IMR-90 (cell line): ENCODE measurements around the gene HNRNPC. TPM values are rescaled to one million over a fixed set of nuclear protein-coding genes. Genes with fewer than 3 reads are reported as not detected.

Source experiments
- ATAC-seq: fragments of 200-7000 bp; cut with Tn5 transposase; 2 replicates; pipeline ENCODE4 v1.9.1; 2020; ENCODE audit warnings: low read depth, mild to moderate bottlenecking, moderate library complexity
- BruUV-seq: library from RNA; stranded (reverse); fragments of 400-500 nt; replicated peaks from 2 replicates; lab custom pipeline; 2021; lab: Mats Ljungman, UMichigan
- CTCF ChIA-PET: fragments of 300-600 bp; formaldehyde crosslinking; extraction: SDS; loops from one replicate; lab custom pipeline; 2021; ENCODE audit warnings: antibody characterized with exemption; lab: Yijun Ruan, JAX
- POLR2A ChIA-PET: fragments of 300-600 bp; sonication (Branson Sonifier 250); formaldehyde crosslinking; loops from one replicate; lab custom pipeline; 2022; ENCODE audit warnings: antibody characterized with exemption; ENCODE audit not compliant: unreplicated experiment; lab: Charles Lee
- DNase-seq: peaks from one replicate; pipeline ENCODE4 v3.0.0; 2013
- H2AFZ ChIP-seq: replicated peaks from 2 replicates; pipeline ENCODE3; 2013; ENCODE audit warnings: low read length, mild to moderate bottlenecking; ENCODE audit not compliant: poor library complexity
- H2AK5ac ChIP-seq: 2 replicates; pipeline ENCODE4 v1.6.1; 2013; ENCODE audit warnings: low read depth, low read length, inconsistent platforms
- H2AK9ac ChIP-seq: replicated peaks from 2 replicates; pipeline ENCODE3; 2013; ENCODE audit warnings: mild to moderate bottlenecking, low read depth, low read length, moderate library complexity; ENCODE audit not compliant: poor library complexity
- H2BK120ac ChIP-seq: 2 replicates; pipeline ENCODE4 v1.6.1; 2013; ENCODE audit warnings: low read depth, low read length, inconsistent platforms
- H2BK15ac ChIP-seq: 3 replicates; pipeline ENCODE4 v1.6.1; 2013; ENCODE audit warnings: low read depth, low read length, inconsistent platforms
- H2BK20ac ChIP-seq: 2 replicates; pipeline ENCODE4 v1.6.1; 2013; ENCODE audit warnings: low read depth, mild to moderate bottlenecking, inconsistent platforms, low read length, moderate library complexity
- H2BK5ac ChIP-seq: 2 replicates; pipeline ENCODE4 v1.6.1; 2013; ENCODE audit warnings: mild to moderate bottlenecking, low read depth, low read length, inconsistent platforms; ENCODE audit not compliant: poor library complexity, severe bottlenecking
- H3K14ac ChIP-seq: replicated peaks from 2 replicates; pipeline ENCODE4 v1.6.1; 2013; ENCODE audit warnings: low read depth, low read length, inconsistent platforms
- H3K18ac ChIP-seq: 2 replicates; pipeline ENCODE4 v1.6.1; 2013; ENCODE audit warnings: low read depth, low read length, control low read depth
- H3K23ac ChIP-seq: 2 replicates; pipeline ENCODE4 v1.6.1; 2013; ENCODE audit warnings: low read depth, low read length, inconsistent platforms
- H3K27ac ChIP-seq: 2 replicates; pipeline ENCODE4 v1.5.1; 2013; ENCODE audit warnings: mild to moderate bottlenecking, control low read depth, low read length; ENCODE audit not compliant: insufficient read depth
- H3K27me3 ChIP-seq: 2 replicates; pipeline ENCODE4 v1.6.1; 2013; ENCODE audit warnings: low read length; ENCODE audit not compliant: control insufficient read depth, insufficient read depth
- H3K36me3 ChIP-seq: 2 replicates; pipeline ENCODE4 v1.6.1; 2013; ENCODE audit warnings: low read length, mixed read lengths; ENCODE audit not compliant: control insufficient read depth, insufficient read depth
- H3K4ac ChIP-seq: 2 replicates; pipeline ENCODE4 v1.6.1; 2013; ENCODE audit warnings: low read depth, low read length, inconsistent platforms
- H3K4me1 ChIP-seq: 2 replicates; pipeline ENCODE4 v1.6.1; 2013; ENCODE audit warnings: low read length, mixed read lengths; ENCODE audit not compliant: control insufficient read depth, insufficient read depth
- H3K4me2 ChIP-seq: 2 replicates; pipeline ENCODE4 v1.6.1; 2013; ENCODE audit warnings: low read depth, mild to moderate bottlenecking, control low read depth, low read length, moderate library complexity
- H3K4me3 ChIP-seq: 2 replicates; pipeline ENCODE4 v1.5.1; 2013; ENCODE audit warnings: low read depth, mild to moderate bottlenecking, control low read depth, low read length, moderate library complexity; ENCODE audit not compliant: insufficient read depth
- H3K56ac ChIP-seq: 2 replicates; pipeline ENCODE4 v1.6.1; 2013; ENCODE audit warnings: low read length, inconsistent platforms; ENCODE audit not compliant: insufficient read depth; ENCODE audit errors: extremely low read depth
- H3K79me1 ChIP-seq, 2 experiments: 2 replicates each; pipeline ENCODE4 v1.6.1; 2013; ENCODE audit warnings: low read length in 2 of 2, inconsistent platforms in 1 of 2, low read depth in 1 of 2
- H3K9ac ChIP-seq: 2 replicates; pipeline ENCODE4 v1.6.1; 2013; ENCODE audit warnings: low read depth, low read length, control low read depth
- H3K9me1 ChIP-seq: 2 replicates; pipeline ENCODE4 v1.6.1; 2013; ENCODE audit warnings: low read length, inconsistent platforms; ENCODE audit not compliant: insufficient read depth
- H3K9me3 ChIP-seq: 2 replicates; pipeline ENCODE4 v1.6.1; 2013; ENCODE audit warnings: low read length; ENCODE audit not compliant: control insufficient read depth, insufficient read depth
- H4K20me1 ChIP-seq: 2 replicates; pipeline ENCODE4 v1.6.1; 2013; ENCODE audit warnings: low read length, inconsistent platforms; ENCODE audit not compliant: insufficient read depth
- H4K5ac ChIP-seq: 2 replicates; pipeline ENCODE4 v1.6.1; 2013; ENCODE audit warnings: mild to moderate bottlenecking, low read depth, low read length, control low read depth
- H4K8ac ChIP-seq, 2 experiments: 2 replicates each; pipeline ENCODE4 v1.6.1; 2013; ENCODE audit warnings: low read depth in 2 of 2, low read length in 2 of 2, control low read depth in 1 of 2, inconsistent platforms in 1 of 2
- H4K91ac ChIP-seq: 2 replicates; pipeline ENCODE4 v1.6.1; 2013; ENCODE audit warnings: low read depth, low read length, inconsistent platforms; ENCODE audit not compliant: insufficient read depth
- FOS ChIP-seq: fragments of 150-350 bp; IDR thresholded peaks from 2 replicates; pipeline ENCODE4 v1.6.1; 2016; ENCODE audit warnings: low read depth, low read length
- POLR2A ChIP-seq: IDR thresholded peaks from 2 replicates; pipeline ENCODE4 v1.6.1; 2012; ENCODE audit warnings: mild to moderate bottlenecking, low read depth, low read length
- RAD21 ChIP-seq: IDR thresholded peaks from 2 replicates; pipeline ENCODE4 v1.6.1; 2012; ENCODE audit warnings: low read length, improper control_type of control experiment
- WGBS, 2 experiments: methylation state at CpG; one replicate each; pipeline versions ENCODE4 v1.1.5 to v1.1.7; 2013; ENCODE audit warnings: missing lambda C conversion rate in 2 of 2; ENCODE audit not compliant: insufficient read length in 1 of 2; ENCODE audit errors: extremely low coverage in 2 of 2; 5-methylcytosine and 5-hydroxymethylcytosine counted together
- dilution Hi-C: fragments of 300-500 bp; cut with HindIII; formaldehyde crosslinking; loops from one replicate; pipeline ENCODE4 v1.14.3; 2018; ENCODE audit warnings: low sequenced_read_pairs; ENCODE audit not compliant: unreplicated experiment
- in situ Hi-C: fragments of 300-500 bp; cut with MboI; formaldehyde crosslinking; loops from 3 replicates; pipeline ENCODE4 v1.14.3; 2019; ENCODE audit warnings: low sequenced_read_pairs, inconsistent platforms, mixed read lengths
- intact Hi-C: fragments of 100-400 bp; cut with micrococcal nuclease; formaldehyde crosslinking; loops from 2 replicates; pipeline ENCODE4 v1.10.0; 2022
- polyA plus RNA-seq, 3 experiments: library from polyadenylated mRNA; depleted of rRNA; stranded (reverse); fragments of >200 nt; gene quantifications; 2 replicates each; pipeline ENCODE4 v1.2.3, GENCODE V29; 2012; ENCODE audit warnings: low replicate concordance in 1 of 3
- total RNA-seq: library from RNA; depleted of rRNA; stranded (reverse); fragments of >200 nt; gene quantifications from 2 replicates; pipeline ENCODE4 v1.2.3, GENCODE V29; 2012
- TF ChIP-seq, protein P1 (sequence below): conservative IDR thresholded peaks from 2 replicates; pipeline ENCODE4 v1.5.1; 2012; ENCODE audit warnings: mild to moderate bottlenecking, low read depth, low read length, improper control_type of control experiment

The HNRNPC gene
- total and polyA plus RNA-seq, 2 of the 4 experiments (the other 2 are of a cell fraction), result 308 to 615 TPM

DNA sequence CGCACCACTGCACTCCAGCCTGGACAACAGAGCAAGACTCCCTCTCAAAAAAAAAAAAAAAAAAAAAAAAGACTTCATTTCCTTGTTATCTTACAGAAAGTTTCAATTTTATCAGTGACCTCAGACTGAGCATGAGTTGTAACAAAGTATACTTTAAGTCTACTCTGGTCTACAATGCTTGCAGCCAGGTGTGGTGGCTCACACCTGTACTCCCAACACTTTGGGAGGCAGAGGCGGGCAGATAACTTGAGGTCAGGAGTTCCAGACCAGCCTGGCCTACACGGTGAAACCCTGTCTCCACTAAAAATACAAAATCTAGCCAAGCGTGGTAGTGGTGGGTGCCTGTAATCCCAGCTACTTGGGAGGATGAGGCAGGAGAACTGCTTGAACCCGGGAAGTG, 18.0 kb downstream of the HNRNPC start:
- H3K27ac ChIP-seq, result no peak overlapping the region
- no peak overlapping the region for H3K14ac ChIP-seq
- no TSS peak for BruUV-seq
- H3K4me2 ChIP-seq, result no peak overlapping the region
- H4K20me1 ChIP-seq, result peaks cover 96% of the 10 kb centered on the region
- H3K56ac ChIP-seq, result no peak overlapping the region
- ATAC-seq (no peak), DNase-seq (no peak)
- H3K79me1 ChIP-seq, result peaks cover 5 to 35% of the 10 kb centered on the region in 2 experiments; a peak in 3 of 4 replicates
- intact Hi-C loops (no loop called here), dilution Hi-C loops (no loop called here), in situ Hi-C loops (no loop called here)
- peaks cover 40% of the 10 kb centered on the region for H3K36me3 ChIP-seq
- no peak overlapping the region for H2AK5ac ChIP-seq
- ChIA-PET CTCF (no interaction called here), POLR2A (no interaction called here)
- TF ChIP-seq POLR2A (no peak), RAD21 (no peak), FOS (no peak)
- TF ChIP-seq, protein P1, sequence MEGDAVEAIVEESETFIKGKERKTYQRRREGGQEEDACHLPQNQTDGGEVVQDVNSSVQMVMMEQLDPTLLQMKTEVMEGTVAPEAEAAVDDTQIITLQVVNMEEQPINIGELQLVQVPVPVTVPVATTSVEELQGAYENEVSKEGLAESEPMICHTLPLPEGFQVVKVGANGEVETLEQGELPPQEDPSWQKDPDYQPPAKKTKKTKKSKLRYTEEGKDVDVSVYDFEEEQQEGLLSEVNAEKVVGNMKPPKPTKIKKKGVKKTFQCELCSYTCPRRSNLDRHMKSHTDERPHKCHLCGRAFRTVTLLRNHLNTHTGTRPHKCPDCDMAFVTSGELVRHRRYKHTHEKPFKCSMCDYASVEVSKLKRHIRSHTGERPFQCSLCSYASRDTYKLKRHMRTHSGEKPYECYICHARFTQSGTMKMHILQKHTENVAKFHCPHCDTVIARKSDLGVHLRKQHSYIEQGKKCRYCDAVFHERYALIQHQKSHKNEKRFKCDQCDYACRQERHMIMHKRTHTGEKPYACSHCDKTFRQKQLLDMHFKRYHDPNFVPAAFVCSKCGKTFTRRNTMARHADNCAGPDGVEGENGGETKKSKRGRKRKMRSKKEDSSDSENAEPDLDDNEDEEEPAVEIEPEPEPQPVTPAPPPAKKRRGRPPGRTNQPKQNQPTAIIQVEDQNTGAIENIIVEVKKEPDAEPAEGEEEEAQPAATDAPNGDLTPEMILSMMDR, result no peak
- H3K4me3 ChIP-seq, result no peak overlapping the region
- H2BK5ac ChIP-seq, result no peak overlapping the region
- H3K4me1 ChIP-seq, result peaks cover 4% of the 10 kb centered on the region
- H3K9me1 ChIP-seq, result peaks cover 12% of the 10 kb centered on the region
- no peak overlapping the region for H4K5ac ChIP-seq
- no peak overlapping the region for H2BK20ac ChIP-seq
- H3K23ac ChIP-seq, result no peak overlapping the region
- H4K91ac ChIP-seq, result no peak overlapping the region
- no peak overlapping the region for H3K9ac ChIP-seq
- H2BK120ac ChIP-seq, result no peak overlapping the region
- H4K8ac ChIP-seq, result no peak overlapping the region
- no peak overlapping the region for H3K4ac ChIP-seq
- H3K27me3 ChIP-seq, result no peaks in the 10 kb centered on the region
- 100% methylated on average over 1 of the region's 5 CpGs; no CpG with 5 or more reads in 1 of the 2 experiments for WGBS, 2 experiments
- H3K9me3 ChIP-seq, result no peaks in the 10 kb centered on the region
- no peak overlapping the region for H2AK9ac ChIP-seq
- no peak overlapping the region for H3K18ac ChIP-seq
- H2BK15ac ChIP-seq, result no peak overlapping the region
- H2AFZ ChIP-seq, result no peak overlapping the region
